ENCODE measurements around the gene PDE4B. TPM values are rescaled to one million over a fixed set of nuclear protein-coding genes. Genes with fewer than 3 reads are reported as not detected.

The PDE4B gene
- total and polyA plus RNA-seq, 9 of the 15 experiments (the other 6 are each of a cell fraction or from before 2014, with no cell fraction given): 0.09 TPM; not detected in 8

DNA sequence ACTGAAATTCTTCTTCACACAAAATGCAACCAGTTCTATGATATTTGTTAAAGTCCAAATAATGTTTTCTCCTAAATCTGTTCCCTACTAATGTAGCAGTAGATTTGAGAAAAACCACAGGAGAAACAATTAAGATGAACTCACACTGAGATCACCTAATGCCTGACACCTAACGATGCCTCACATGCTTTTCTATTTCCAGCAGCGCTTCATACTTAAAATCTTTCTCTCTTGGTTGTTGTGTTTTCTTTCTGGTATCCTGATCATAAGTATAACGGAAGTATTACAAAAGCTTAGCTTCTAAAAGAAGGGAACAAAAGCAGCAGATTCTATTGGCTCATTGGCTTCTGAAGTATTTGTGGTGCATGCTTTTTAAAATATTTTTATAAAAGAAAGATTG lies 474.1 kb downstream of the PDE4B start (continued):
- TF ChIP-seq, protein P1, sequence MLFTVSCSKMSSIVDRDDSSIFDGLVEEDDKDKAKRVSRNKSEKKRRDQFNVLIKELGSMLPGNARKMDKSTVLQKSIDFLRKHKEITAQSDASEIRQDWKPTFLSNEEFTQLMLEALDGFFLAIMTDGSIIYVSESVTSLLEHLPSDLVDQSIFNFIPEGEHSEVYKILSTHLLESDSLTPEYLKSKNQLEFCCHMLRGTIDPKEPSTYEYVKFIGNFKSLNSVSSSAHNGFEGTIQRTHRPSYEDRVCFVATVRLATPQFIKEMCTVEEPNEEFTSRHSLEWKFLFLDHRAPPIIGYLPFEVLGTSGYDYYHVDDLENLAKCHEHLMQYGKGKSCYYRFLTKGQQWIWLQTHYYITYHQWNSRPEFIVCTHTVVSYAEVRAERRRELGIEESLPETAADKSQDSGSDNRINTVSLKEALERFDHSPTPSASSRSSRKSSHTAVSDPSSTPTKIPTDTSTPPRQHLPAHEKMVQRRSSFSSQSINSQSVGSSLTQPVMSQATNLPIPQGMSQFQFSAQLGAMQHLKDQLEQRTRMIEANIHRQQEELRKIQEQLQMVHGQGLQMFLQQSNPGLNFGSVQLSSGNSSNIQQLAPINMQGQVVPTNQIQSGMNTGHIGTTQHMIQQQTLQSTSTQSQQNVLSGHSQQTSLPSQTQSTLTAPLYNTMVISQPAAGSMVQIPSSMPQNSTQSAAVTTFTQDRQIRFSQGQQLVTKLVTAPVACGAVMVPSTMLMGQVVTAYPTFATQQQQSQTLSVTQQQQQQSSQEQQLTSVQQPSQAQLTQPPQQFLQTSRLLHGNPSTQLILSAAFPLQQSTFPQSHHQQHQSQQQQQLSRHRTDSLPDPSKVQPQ (CRISPR knock-in tag; IDR thresholded peaks at IDR 0.05; ENCODE audit: borderline replicate concordance): no peak
- TF ChIP-seq, protein P2, sequence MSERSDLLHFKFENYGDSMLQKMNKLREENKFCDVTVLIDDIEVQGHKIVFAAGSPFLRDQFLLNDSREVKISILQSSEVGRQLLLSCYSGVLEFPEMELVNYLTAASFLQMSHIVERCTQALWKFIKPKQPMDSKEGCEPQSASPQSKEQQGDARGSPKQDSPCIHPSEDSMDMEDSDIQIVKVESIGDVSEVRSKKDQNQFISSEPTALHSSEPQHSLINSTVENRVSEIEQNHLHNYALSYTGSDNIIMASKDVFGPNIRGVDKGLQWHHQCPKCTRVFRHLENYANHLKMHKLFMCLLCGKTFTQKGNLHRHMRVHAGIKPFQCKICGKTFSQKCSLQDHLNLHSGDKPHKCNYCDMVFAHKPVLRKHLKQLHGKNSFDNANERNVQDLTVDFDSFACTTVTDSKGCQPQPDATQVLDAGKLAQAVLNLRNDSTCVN (CRISPR knock-in tag; IDR thresholded peaks at IDR 0.05): no peak

- FAIRE-seq (no peak), DNase-seq (ENCODE audit: extremely low read depth in 1 of 4, low spot score in 3 of 4) (no peak), ATAC-seq (no peak)
- no peak overlapping the region for H3K4me2 ChIP-seq (ENCODE audit: insufficient read depth, low read length)
- intact Hi-C loops (cut with micrococcal nuclease): no loop called here
- no peak overlapping the region for H3K27ac ChIP-seq (ENCODE audit: extremely low read depth, low read depth, low read length)
- TF ChIP-seq NCOA6 (IDR thresholded peaks at IDR 0.05) (no peak), PML (IDR thresholded peaks at IDR 0.05; ENCODE audit: low read length) (no peak), YY1 (IDR thresholded peaks at IDR 0.05; ENCODE audit: borderline replicate concordance in 1 of 3, control insufficient read depth in 1 of 3, extremely low read depth in 1 of 3, insufficient read depth in 3 of 3, insufficient read length in 1 of 3, insufficient replicate concordance in 2 of 3, low read depth in 1 of 3, low read length in 2 of 3) (no peak), ZNF740 (CRISPR knock-in tag; IDR thresholded peaks at IDR 0.05) (no peak), ZNF740 (tag; IDR thresholded peaks at IDR 0.05) (no peak), GATA2 (CRISPR knock-in tag; IDR thresholded peaks at IDR 0.05) (no peak), ZNF146 (CRISPR knock-in tag; IDR thresholded peaks at IDR 0.05; ENCODE audit: unreplicated experiment) (no peak), DDX20 (tag; IDR thresholded peaks at IDR 0.05; ENCODE audit: low read depth) (no peak), BRF1 (IDR thresholded peaks at IDR 0.05; ENCODE audit: borderline replicate concordance, extremely low read depth, insufficient read length) (no peak), TRIM28 (IDR thresholded peaks at IDR 0.05) (no peak)
- TF ChIP-seq, protein P3, sequence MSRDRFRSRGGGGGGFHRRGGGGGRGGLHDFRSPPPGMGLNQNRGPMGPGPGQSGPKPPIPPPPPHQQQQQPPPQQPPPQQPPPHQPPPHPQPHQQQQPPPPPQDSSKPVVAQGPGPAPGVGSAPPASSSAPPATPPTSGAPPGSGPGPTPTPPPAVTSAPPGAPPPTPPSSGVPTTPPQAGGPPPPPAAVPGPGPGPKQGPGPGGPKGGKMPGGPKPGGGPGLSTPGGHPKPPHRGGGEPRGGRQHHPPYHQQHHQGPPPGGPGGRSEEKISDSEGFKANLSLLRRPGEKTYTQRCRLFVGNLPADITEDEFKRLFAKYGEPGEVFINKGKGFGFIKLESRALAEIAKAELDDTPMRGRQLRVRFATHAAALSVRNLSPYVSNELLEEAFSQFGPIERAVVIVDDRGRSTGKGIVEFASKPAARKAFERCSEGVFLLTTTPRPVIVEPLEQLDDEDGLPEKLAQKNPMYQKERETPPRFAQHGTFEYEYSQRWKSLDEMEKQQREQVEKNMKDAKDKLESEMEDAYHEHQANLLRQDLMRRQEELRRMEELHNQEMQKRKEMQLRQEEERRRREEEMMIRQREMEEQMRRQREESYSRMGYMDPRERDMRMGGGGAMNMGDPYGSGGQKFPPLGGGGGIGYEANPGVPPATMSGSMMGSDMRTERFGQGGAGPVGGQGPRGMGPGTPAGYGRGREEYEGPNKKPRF (IDR thresholded peaks at IDR 0.05; ENCODE audit: low read depth, low read length): no peak
- H3K4me1 ChIP-seq (replicated peaks in 1 of 2; ENCODE audit: control insufficient read depth in 2 of 2, insufficient read depth in 2 of 2, low read length in 2 of 2): no peaks in the 10 kb centered on the region
- in situ Hi-C loops (cut with MboI): no loop called here
- H2AFZ ChIP-seq (ENCODE audit: low read depth, low read length): no peak overlapping the region
- CTCF ChIA-PET (ENCODE audit: low intra/inter-chr PET ratio): no interaction called here
- no peak overlapping the region for H3K9ac ChIP-seq (ENCODE audit: insufficient read depth in 1 of 2, low read depth in 2 of 2, low read length in 2 of 2)
- no peaks in the 10 kb centered on the region for H3K36me3 ChIP-seq (ENCODE audit: control insufficient read depth, insufficient read depth, low read length)
- H3K4me3 ChIP-seq: no peak overlapping the region
- no peaks in the 10 kb centered on the region for H3K79me2 ChIP-seq (ENCODE audit: control insufficient read depth, insufficient read depth, low read length)
- BruUV-seq (replicated peaks): no TSS peak
- no peaks in the 10 kb centered on the region for H4K20me1 ChIP-seq (replicated peaks; ENCODE audit: control insufficient read depth, insufficient read depth, low read length)
- no peaks in the 10 kb centered on the region for H3K9me3 ChIP-seq (replicated peaks; ENCODE audit: control insufficient read depth, insufficient read depth, low read depth, low read length)
- H3K27me3 ChIP-seq (ENCODE audit: control insufficient read depth in 2 of 2, insufficient read depth in 2 of 2, low read length in 2 of 2): no peaks in the 10 kb centered on the region
- POLR2A ChIA-PET: no interaction called here
- H3K9me1 ChIP-seq (ENCODE audit: control insufficient read depth, insufficient read depth, low read length): no peaks in the 10 kb centered on the region
- WGBS (ENCODE audit: insufficient coverage, low coverage, missing lambda C conversion rate): 0% methylated on average over 7 of the region's 7 CpGs
Measured at GRCh38 chr1:66267201-66267940, 474.7 kb downstream of the PDE4B start.
